HK-2 (cell line): ENCODE data around the gene COMTD1.
A peak's percentile ranks its signal among the peaks of the same experiment; 100 is the strongest.

Experiments used
- DNase-seq: peaks from one replicate; pipeline ENCODE4 v3.0.0-alpha.2; 2018; ENCODE audit not compliant: unreplicated experiment

The COMTD1 gene

DNA sequence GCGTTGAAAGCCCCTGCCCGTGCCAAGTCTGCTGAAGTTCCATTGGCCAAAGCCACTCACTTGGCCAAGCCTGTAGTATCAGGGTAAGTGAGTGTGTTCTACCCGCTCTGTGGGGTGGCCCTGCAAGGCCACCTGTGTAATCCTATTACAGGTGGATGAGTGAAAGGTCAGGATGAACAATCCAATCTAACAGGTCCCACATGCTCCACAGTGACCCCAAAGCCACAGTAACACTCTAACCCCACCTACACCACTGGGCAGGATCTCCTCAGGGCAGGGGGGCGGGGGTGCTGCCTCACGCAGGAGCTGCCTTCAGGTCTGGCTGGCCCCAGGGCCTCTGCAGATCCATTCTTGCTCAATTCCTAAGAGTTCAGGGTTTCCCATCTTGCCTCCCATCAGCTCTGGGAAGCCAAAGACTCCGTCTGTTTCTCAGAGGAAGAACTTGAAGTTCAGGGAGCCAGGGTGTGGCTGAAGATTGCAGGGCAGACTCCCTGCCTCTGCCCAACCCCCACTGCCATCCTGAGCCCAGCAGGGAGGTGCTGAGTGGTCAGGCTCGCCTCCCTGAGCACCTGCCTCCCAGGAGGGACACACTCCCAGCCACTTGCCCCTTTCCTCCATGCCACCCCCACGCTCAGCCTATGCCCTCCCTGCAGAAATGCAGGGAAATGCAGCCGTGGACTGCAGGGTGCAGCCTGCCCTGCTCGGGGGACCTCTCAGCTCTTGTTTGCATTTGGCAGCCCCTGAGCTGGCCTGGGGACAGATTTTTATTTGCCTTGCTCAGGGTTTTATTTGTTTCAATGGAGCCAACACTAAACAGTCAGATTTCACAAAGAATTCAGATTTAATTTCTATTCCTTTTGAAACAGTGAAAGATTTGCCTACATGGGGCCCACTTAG lies 9.8 kb upstream of the COMTD1 start:
- no peak for DNase-seq

DNA sequence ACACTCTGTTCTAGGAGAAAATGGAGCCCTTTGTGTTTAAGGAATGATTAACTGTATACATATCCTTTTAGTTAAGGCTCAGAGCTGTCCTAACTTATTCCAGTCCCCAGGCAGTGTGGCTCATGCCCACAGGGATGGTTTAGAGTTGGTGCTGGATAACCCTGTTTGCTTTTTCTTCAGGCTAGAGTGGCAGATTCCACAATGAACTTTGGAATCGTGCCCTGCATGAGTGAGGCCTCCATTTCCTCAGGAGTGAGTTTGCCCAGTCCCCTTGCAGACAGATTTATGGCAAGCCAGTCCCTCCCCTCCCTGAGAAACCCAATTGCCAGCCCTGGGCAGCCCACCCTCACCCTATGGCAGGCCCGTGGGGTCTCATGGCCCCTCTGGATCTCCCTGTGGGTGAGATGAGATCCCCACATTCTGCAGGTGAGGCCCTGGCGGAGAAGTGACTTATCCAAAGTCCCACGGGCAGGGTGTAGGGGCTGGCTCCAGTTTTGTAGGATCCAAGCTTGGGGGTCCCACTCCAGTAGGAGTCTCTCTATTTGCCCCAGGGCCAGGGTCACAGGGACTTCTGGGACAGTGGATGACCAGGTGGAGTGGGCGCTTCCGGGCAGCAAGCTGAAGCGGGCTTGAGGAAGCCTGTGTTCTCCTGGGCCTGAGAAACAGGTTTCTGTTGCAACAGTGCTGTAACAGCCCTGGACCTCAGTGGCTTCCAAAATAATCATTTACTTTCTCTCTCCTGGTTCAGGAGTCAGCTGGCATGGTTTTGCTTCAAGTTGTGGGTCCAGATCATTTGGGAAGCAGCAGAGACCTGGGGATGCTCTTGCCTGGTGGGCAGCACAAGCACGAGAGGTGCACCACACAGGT lies 9.0 kb upstream of the COMTD1 start:
- no peak for DNase-seq

- DNase-seq: no peak
Measured at GRCh38 chr10:75243426-75243825, 7.7 kb upstream of the COMTD1 start.

GRCh38 chr10:75240329-75241076 lies 4.7 kb upstream of the COMTD1 start:
- DNase-seq: no peak

DNA sequence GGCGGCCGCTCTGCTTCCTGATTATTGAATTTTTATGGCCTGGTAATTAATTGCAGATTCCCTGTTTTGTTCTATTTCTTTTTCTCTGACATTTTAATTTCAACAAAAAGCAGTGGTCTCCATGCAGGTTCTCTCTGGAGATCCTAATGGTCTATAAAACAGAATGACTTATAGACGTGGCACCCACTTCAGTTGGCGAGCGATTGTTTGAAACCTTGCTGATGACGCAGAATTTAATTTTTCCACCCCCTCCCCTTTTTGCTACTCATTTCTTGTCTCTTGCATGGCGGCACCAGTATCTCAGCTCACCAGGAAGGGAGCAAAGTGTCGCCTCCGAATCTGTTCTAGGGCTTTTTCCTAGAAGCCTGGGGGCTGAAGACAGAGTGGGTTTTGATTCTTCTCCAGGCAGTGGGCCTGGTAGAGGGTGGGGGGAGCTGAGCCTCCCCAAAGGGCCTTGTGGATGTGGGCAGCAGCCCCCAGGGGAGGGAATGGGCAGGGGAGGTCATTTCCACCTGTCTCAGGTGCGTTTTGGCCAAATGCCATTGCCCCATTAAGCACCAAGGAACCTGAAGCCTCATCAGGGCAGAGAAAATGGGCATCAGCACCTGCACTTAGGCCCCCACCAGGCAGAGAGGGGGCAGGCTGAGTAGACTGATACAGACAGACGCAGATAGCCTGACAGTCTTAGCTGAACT lies 3.5 kb upstream of the COMTD1 start:
- no peak for DNase-seq

- no peak for DNase-seq
Measured at GRCh38 chr10:75238182-75239095, 2.7 kb upstream of the COMTD1 start.

- no peak for DNase-seq
Measured at GRCh38 chr10:75236178-75236825, 545 bp upstream of the COMTD1 start.

DNA sequence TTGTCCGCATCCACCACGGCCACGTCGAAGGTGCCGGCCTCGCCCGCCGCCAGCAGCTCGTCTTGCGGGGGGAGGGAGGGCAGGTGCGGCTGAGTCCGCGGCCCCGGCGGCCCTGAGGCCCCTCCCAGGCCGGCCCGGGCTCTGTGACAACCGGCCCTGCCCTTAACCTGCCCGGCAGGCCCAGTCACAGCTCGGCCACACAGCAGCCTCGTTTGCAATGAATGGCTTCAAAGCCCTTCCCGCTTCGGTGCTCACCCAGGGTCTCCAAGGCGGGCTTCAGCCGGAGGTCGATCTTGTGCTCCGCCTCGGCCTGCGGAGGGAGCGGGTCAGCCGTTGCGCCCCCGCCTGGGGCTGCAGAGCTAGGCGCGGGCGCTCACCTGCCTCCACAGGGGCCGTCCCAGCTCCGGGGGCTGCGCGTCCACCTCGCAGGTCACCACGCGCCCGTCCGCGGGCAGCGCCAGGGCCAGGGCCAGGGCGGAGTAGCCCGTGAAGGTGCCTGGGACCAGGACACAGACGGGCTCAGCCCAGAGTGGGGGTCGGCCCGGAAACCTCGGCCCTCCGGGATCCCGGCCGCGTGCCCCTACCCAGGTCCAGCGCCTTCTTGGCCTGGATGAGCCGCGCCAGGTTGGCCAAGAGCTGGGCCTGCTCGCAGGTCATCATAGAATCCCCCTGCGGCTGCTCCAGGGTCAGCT lies 928 bp downstream of the COMTD1 start:
- peak; percentile 64 for DNase-seq

- DNase-seq: peak; percentile 100
Measured at GRCh38 chr10:75234017-75234682, 1.6 kb downstream of the COMTD1 start.

DNA sequence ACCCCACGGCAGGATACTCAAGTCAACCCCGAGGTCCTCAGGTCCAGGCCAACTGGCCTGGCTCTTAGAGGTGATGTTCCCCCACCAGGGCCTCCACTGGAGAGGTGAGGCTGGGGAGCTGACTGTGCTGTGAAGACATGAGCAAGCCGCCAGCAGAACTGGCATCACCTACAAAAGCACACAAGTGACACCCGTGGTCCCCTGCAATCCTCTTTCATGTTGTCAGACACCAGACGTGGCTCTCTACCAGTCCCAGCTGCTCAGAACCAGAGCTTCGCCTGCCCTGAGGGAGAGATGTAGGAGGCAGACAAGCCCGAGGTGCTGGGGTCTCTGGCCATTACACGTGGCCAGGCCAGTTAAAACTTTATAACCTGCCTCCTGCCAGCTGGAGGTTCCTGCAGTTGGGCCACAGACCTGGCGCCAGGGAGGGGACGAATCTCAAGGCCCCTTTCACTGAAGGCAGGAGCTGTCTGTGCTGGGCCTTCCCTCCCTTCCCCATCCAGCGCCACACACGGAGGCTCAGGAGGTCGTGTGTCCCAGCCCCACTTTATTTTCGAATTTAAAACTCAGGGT lies 2.2 kb downstream of the COMTD1 start:
- peak; percentile 41 for DNase-seq

DNA sequence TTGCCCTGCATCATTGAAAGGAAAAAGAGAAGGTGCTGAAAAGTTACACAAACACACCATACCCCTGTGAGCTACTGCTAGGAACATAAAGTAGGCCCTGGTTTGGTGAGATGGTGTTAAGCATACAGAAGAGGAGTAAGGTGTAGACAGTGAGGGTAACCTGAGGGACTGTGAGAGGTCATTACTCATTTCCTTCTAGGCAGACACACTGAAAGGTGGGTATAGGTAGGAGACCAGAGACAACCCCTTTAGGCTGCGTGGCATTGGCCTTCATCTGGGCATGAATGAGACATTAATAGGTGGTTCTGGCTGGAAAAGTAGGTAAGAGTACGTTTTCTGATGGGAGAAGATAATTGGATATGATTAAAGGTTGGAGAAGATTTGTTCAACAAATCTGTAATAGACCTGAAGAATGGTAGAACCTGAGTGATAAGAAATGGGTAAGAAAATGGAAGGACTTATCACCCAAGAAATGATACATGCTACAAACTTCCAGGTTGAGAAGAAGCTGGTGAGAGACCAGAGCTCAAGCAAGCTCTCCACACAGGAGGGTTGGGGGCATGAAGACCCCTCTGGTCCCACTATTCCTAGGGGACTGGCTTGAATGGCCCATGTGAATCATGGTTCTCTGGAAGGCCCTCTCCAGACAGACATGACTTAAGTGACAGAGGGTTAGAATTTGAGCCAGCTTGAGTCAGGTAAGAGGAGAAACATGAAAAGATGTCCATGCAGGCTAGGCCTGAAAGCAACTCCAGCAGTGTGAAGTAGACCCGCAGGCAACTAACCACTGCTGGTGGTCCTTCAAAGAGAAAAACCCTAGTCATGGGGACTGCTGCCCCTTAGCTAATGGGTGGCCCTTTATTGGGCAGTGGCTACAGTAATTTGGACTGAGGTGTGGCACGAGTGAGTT lies 3.8 kb downstream of the COMTD1 start:
- no peak for DNase-seq

DNA sequence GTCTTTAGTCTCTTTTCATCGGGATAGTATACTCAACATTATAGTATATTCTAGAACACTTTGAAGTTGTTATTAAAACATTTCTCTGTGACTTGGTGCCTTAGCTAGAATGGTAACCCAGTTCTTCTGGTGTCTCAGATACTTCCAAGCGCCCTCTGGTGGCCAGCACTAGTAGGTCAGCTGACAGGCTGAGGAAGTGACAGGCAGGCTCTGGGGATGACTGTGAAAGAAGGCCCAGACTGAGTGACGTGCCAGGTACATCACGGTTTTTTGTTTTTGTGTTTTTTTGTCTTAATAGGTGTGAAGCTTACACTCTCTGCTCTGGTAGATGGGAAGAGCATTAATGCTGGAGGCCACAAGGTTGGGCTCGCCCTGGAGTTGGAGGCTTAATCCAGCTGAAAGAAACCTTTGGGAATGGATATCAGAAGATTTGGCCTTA lies 5.1 kb downstream of the COMTD1 start:
- peak; percentile 89 for DNase-seq

DNA sequence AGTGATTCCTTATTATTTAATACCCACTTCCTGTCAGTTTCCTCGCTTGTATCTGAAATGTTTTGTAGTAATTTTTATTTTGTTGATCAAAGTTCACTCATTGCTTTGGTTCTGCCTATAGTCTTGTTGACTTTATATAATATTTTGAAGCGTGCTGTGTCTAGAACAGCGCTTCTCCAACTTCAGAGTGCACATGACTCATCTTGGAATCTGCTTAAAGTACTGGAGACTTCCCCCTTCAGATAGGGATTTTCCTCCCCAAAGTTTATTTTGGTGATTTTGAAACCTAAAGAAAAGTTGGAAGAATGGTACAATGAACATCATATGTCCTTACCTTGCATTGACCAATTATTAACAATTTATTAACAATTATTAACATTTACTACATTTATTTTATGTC lies 5.8 kb downstream of the COMTD1 start:
- no peak for DNase-seq

DNA sequence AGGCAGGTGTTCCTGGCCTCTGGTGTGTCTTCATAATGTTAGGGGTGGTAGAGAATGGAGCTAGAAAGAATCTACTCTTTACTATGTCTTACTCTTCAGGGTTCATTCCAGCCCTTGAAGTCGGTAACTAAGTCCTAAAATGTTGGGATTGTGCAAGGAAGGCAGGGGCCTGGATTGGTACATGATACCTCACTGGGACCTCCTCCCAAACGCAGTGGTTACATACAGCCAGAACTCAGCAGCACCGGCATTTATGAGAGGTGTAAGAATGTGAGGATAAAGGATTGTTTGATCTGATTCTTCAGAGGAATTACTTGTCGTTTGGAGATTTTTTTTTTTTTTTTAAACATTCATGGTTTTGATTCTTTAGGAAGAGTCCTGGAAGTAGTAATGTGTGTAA lies 6.9 kb downstream of the COMTD1 start:
- no peak for DNase-seq

- DNase-seq: no peak
Measured at GRCh38 chr10:75228278-75228677, 7.5 kb downstream of the COMTD1 start.

- no peak for DNase-seq
Measured at GRCh38 chr10:75226656-75227055, 9.1 kb downstream of the COMTD1 start.

GRCh38 chr10:75226095-75226494 lies 9.7 kb downstream of the COMTD1 start:
- DNase-seq: no peak
